HTR-8/SVneo (cell line): ENCODE data around the gene NAA80.

Experiments used
- DNase-seq: peaks from one replicate; pipeline ENCODE4 v3.0.0; 2011; ENCODE audit warnings: low spot score, mixed read lengths; ENCODE audit not compliant: insufficient read length
- FAIRE-seq: peaks from 2 replicates; lab custom pipeline; 2011; peaks lifted over from hg19 to GRCh38; lab: Jason Lieb, UNC

Gene NAA80

DNA sequence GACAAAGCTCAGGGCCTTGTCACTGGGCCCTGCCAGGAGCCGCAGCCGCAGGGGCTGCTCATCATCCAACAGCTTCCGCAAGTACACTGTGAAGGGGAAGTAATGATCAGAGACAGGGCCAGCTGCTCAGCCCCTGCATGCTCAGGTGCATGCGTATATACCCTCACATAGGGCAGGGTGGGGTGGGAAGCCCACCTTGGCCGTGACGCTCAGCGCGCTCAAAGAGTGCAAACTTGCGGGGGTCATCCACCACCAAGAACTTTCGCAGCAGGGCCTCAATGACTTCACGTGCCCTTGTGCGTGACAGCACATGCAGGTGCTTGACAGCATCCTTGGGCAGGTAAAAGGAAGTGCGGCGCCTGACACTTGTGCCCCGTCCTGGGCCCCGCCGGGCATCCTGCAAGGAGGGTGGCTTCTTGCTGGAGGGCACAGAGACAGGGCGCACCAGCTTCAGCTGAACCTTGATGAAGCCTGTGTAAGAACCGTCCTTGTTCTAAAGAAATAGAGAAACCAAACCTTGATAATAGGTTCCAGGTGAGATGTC is 32.2 kb upstream of the NAA80 start:
- no peak for FAIRE-seq

DNA sequence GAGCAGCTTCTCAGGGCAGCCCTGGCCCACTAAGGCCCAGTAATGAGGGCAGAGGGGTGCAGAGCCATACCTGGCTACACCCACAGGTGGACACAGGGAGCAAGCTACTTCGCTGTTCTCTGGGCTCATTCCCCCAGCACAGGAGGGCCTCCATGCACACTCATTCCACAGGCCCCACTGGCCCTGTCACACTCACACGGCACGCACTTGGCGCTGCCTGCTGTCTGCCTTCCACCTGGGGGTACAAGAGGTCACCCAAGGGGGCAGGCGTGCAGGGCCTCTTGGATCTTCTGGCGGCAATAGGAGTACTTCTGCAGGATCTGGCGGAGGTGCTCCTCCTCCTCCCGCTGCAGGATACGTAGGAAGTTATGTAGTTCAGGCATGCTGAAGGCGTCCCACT is 31.1 kb upstream of the NAA80 start:
- no peak for DNase-seq
- no peak for FAIRE-seq

More for the DNA sequence above, 32.2 kb upstream of the NAA80 start:
- no peak for DNase-seq

DNA sequence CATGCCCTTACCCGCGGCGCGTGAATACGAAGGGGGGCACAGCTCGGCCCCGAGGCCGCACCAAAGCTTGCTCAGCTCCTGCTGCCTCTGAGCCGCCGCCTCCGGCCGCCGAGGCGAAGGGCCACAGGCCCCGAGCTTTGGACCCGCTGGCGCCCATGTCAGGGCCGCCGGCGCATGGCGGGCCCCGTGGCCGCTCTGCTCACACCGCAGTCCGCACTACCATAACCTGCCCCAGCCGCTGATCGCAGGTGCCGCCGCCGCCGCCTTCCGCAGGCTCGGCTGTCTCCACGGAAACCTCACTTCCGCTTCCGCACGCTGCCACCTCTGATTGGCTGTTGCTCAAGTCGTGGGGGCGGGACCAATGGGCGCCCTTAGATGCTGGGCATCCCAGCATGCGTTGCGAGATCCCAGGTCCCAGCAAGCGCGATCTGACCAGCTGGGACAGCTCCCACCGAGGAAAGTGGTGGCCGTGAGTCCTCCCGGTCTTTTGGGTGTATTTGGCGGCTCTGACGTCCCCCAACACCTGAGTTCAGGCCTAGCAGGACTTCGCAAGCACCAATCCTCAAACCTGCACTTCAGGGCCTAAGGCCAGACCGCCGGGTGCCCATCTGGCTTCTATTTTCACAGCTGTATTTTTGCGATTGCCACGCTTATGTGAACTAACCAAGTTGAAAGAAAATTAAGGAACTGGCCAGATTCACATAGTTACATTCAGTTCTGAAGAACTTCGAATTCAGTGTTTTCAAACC is 28.9 kb upstream of the NAA80 start, which contains the start of gene TUSC2:
TSS of gene TUSC2 (minus strand) at position 281 of the 749 bp plus-strand sequence. CDS start at position 157, 124 bp downstream.
- FAIRE-seq: peak; percentile 98
- DNase-seq: peak; percentile 96

DNA sequence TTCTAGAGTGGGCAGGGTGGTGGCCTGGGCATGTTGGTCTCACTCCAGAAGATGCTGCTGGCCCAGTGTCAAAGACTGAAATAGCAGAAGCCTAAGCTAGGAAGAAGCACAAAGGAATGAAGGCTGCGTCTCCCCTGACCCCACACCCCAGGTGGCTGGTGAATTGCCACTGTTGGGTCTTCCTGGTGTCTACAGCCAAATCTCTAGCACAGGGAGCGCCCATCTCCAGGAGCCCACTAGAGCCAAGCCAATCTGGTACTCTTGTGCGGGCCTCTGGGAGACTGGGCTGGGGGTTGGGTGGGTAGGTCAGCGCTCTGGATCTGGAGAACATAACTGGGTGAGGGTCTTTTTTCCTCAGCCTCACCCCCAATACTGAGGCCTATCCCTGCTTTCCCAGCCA is 27.9 kb upstream of the NAA80 start:
- no peak for FAIRE-seq
- no peak for DNase-seq

DNA sequence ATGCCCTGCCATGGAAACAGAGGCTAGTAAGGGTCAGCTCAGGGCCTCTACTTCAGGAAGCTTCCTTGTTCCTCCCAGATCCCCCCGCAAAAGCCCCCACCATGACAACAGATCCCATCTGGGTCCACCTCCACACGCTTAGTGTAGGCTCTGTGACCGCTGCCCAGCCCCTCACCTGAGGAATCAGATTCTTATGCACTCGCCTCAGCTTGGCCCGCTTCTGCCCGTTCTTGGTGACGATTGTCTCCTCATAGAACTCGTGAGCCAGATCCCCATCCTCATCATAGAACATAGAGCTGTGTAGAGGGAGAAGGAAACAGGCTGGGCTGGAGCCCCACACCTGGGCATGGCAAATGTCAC is 27.0 kb upstream of the NAA80 start:
- no peak for FAIRE-seq
- DNase-seq: no peak

DNA sequence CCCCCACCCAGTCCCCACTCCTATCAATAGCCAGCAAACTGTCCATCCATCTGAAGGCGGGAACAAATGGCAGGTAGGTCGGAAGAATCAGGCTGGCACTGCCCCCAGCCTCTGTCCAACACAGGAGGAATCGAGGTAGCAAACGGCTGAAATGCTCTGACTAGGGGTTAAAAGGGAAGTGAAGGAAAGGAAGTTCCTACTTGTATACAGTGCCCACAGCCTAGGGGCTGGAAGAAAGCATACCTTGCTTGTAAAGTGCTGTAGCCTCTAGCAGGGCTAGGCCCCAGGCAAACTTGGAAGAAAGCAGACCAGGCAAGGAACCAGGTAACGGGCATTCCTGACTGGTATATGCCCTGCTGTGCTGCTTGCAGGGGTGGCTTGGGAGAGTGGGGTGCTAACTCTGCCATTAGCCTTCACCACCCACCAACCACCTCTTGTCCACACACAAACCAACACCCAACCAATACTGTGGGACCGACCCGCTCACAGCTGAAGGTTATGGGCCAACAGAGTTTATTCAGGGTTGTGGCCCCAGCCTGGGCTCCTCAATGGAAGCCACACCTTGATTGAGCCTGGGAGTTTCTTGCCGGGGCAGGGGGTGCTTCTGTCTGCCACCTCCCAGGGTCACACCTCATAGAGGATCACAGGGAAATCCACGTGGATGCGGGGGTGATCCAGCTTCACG is 26.4 kb upstream of the NAA80 start:
- no peak for DNase-seq
- FAIRE-seq: no peak

DNA sequence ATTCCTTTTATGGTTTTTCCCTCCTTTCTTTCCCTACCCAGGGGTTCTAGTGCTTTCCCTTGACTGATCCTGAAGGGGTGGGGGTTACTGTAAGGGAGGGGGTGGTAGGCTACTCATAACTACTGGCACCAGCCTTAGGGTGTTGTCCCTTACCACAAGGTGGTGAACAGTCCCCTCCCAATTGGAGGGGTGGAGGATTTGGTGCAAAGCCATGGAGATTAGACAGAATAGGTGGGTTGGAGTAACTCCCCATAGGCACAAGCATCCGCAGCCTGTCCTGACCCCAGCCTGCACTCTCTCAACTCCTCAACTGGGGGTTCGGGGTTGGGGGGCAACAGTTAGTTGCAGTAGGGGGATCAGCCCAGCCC is 25.9 kb upstream of the NAA80 start:
- DNase-seq (no peak), FAIRE-seq (no peak)

DNA sequence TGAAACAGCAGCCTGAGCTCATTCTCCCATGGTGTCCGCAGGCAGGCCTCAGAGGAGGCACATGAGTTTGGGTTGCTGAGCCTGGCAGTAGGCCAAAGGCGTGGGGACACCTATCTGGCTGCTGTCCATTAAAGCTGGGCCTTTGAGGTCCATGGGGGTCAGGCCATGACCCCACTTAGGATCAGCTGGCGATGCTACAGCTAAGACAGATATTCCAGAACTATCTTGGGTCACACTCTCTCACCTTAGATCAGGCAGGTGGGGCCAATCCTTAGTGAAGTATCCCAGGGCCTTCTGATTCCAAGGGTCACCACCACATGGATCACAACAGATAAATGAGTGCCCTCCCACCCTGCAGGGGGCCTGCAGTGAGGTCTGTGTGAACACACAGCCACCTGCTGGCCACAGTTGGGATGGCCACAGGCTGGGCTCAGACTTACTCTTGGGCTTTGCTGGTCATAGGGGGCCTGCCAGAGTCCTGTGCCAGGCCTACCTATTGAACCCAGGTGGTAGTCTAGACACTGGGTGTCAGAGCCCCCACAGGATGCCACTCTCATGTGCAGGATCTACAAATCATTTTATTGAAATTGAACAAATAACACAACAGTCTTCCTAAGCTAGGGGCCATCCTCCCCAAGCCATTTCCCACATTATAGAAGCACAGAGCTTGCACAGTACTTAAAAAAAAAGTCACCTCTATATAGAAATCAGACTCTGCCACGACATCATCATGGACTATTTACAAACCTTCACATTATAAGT is 25.3 kb upstream of the NAA80 start:
- DNase-seq (no peak), FAIRE-seq (peak; percentile 86)

DNA sequence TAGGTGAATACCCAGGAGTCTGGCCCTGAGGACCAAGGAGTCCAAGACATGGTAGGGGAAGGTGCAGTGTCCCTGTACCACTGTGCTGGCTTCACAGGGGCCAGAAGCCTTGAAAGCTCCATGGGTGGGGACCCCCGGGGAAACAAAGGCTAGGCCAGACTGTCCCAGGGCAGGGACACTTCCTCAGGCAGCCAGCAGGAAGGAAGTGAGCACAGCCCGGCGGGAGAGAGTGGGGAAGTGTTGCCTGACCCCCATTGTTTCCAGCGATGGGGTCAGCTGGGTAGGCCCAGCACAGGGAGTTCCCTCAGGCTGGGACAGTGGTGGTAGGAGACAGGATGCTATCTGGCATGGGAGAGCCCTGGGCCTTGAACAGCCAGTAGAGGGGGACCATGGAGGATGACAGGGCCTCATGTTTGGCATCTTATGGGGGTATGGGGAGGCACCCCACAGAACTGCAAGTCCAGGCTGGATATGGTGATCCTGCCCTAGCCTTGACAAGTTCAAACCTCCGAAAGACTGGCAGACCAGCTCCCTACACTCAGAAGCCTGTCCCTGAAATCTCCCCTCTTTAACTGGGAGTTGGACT is 24.5 kb upstream of the NAA80 start:
- FAIRE-seq (no peak), DNase-seq (no peak)

DNA sequence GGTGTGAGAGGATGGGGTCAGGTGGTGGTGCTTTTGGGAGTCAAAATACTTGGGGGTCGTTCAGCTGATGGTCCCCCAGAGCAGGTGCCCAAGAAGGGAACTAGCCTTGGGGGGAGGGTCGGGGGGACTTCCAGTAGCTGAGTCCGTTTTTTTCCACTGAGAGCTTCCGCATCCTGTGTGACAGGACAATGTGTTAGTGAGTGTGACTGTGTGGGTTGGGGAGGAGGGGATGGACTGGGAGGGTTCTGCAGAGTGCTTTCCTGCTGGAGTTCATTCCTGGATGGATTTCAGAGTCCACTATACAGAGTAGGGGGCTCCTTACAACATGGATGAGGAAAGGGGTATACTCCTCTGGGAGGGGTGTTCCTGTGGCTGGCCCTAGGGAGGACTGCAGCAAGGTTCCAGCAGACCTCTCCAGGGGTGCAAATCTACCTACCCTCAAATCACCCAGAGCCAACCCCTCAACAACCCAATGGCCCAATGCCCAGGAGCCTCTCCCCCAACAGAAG is 23.9 kb upstream of the NAA80 start:
- DNase-seq (no peak), FAIRE-seq (no peak)

DNA sequence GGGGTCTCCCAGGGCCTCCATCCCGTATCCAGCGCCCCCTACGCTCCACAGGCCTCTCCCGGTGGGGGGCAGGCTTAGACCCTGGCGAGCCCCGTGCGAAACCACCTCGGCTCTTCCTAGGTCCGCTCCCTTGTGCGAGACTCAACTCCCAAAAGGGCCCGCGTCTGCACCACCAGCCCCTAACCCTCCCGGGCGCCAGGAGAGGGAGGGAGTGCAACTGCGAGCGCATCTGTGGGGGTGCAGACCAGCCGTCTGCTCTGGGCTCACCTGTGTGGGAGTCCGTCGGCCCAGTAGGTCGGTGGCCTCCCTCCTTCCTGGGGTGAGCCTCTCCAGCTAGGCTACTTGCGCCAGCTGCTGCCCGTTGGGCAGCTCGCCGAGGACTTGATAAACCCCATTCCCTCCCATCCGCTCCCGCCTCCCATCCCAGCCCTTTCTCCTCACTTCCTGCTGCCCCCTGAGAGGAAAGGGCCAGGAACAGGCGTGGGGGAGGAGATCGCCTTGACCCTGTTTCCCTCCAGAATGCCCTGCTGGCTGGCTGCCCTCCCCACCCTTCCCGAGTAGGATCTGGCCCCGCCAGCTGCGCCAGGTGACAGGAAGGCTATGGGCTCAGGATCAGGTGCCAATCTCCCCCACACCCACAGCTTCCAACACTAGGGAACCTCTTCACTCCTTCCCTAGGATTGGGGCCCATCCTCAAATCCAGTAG is 23.3 kb upstream of the NAA80 start, which contains the start of gene HYAL2:
TSS of gene HYAL2 (minus strand) at position 360 of the 706 bp plus-strand sequence. CDS start 2,256 bp downstream, outside the sequence.
- FAIRE-seq: no peak
- DNase-seq: no peak

DNA sequence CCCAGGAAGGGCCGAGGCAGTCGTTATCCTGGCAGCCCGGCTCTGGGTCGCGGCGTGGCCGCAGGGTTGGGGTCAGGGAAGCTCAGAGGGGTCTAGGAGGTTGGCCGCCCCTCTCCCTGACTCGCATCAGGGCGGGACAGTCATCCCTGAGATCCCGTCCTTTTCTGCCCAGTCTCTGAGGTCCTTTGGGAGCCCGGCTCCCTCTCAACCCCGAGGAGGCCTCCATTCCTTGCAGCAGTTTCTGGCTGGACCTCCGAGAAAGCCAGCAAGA is 22.8 kb upstream of the NAA80 start:
- no peak for DNase-seq
- no peak for FAIRE-seq

DNA sequence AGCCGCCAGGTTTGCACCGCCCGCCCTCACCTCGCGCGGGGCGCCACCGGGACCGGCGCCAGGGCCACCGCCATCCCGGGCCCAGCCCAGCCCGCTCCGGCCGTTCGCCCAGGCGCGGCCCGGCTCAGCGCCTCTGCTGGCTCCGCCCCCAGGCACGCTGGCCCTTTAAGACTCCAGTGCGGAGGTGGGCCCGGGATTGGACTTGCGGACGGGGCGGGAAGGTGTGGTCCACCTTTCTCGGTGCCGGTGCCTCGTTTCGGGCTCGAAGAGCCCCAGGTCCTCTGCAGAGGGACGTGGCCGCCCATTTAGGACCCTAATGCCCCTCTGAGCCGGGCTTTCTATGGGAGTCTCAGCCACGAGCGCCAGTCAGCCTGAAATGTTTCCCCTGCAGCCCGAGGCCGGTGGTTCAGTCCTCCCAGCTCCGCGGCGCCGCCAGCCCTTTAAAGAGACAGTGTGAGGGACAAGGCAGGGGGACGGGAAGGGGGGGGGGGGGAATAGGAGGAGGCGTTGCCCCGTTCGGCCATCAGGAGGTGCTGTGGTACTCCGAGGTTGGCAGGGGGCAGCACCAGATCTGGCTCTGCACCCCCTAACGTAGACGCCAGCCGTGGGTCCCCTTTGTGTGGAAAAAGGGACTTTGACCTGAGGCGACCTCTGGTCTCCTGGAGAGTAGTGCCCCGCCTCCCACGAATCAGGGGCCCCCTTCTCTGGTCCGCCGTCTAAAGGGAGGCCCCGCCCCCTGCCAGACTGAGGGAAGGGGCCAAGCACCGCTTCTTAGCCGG is 22.3 kb upstream of the NAA80 start:
- peak; percentile 94 for DNase-seq
- FAIRE-seq: peak; percentile 98

DNA sequence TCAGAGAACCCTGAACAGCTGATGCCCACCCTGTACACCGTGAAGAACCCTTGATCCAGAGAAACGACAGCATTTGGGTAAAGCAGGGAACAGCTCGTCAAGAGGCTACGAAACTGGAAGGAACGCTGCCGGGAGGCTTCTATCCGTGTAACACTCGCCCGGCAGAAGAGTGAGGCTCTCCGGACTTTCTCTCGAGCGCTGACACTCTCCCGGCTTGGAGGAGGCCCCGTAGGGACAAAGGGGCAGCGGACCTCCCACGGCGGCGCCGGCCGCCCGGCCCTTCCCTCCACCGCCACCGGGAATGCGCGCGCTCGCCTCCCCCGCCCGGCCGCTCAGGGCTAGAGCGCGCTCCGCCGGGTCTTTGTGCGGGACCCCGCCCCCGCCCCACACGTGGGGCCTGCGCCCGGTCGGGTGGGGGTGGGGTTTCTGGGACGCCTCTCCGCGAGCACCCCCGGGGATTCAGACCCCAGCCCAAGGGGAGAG is 21.7 kb upstream of the NAA80 start:
- DNase-seq (no peak), FAIRE-seq (no peak)

DNA sequence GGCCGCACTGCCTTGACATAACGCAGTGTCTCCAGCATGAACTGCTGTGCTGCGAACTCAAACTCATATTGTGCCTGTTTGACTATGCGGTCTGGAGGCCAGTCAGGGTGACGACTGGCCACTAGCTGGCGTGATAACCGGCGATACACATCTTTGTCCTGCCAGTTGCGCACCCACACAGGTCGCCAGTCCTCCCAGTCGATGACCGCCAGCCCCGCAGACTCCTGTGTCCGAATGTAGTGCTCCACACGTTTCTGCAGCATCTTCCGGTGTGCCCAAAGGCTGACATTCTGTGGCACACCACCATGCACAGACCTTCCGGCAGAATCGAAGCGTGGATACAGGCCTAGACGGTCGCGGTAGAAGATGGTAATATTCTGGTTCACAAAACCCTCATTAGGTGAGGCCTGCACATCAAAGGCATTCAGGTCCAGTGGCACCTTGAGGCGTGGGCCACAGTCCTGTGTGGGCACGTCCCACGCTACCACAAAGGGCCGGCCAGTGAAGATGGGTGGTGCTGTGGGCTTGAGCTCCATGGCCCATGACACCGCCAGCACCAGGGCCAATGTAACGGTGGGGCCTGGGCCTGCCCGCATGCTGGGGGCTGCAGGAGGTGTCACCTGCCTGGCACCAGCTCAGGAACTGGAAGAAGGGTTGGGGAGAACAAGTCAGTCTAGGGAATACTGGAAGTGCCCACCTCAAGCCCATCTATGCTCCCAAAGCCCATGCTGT is 20.9 kb upstream of the NAA80 start:
- FAIRE-seq: peak; percentile 70
- no peak for DNase-seq

DNA sequence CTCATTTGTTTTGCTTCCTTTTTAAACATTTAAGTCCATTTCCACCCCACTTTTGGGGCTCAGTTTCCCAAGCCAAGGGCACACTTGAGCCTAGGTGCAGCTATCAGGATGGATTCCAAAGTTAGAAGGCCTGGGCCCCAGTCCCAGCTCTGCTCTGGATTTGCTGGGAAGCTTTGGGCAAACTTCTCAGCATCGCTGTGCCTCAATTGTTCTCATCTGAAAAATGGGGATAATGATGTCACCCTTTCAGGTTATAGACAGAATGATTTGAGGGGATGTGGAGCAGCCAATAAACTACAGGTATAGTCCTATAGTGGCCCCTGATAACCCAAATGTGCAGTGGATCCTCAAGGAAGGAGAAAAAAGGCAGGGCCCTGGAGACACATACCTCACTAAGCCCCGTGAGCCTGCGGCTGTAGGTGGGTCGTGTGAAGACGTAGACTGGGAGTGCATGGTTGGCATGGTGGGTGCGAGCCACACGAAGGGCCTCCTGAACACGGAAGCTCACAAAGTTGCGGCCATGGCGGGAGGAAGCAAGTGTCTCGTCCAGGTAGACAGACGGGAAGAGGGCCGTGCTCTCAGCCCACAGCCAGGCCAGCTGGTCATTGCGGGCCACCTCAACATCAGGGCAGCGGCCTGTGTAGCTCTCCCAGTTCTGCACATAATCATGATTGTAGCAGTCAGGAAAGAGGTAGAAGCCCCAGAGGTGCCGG is 20.1 kb upstream of the NAA80 start:
- DNase-seq (no peak), FAIRE-seq (no peak)

DNA sequence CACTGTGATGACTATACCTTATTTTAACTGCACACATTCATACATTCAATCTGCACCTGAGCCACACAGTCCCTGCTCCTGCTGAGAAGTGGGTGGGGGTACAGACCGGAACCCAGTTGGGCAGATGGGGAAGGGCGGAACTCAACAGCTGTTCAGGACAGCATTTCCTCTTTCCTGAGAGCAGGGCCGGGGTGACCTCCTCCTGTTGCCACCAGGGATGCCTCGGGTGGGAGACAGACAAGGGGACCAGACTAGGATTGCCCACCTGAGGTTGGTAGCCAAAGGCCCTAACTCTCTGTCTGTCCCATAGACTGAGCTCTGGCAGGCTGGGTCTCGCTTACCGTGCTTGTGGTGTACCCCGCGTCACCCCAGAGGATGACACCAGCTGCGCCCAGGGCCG is 19.4 kb upstream of the NAA80 start:
- FAIRE-seq (no peak), DNase-seq (no peak)

DNA sequence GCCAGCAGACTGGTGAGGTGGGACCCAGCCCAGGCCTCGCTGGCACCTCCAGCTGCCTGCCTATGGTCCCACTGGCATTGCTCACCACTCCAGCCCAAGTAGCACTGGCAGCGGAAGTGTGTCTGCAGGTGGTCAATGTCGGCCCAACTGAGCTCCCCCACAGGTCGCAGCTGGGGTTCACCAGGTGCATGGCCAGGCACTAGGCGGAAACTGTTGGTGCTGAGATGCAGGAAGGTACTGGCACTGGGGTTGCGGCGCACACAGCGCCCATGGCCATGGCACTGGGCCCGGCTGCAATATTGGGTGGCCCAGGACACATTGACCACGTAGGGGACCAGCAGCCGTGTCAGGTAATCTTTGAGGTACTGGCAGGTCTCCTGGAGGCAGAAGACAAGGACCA is 19.0 kb upstream of the NAA80 start:
- no peak for DNase-seq
- FAIRE-seq: no peak
